Panc1 (cell line): Measurements from ENCODE around the gene ARID5B. TPM values are rescaled to one million over a fixed set of nuclear protein-coding genes. Genes with fewer than 3 reads are reported as not detected.

ENCODE experiments used
- ATAC-seq: fragments of 200-7000 bp; cut with Tn5 transposase; 2 replicates; pipeline ENCODE4 v1.9.1; 2020; ENCODE audit warnings: mild to moderate bottlenecking, moderate library complexity
- BruUV-seq: library from RNA; stranded (reverse); fragments of 400-500 nt; replicated peaks from 2 replicates; lab custom pipeline; 2021; lab: Mats Ljungman, UMichigan
- CTCF ChIA-PET: fragments of 300-600 bp; sonication (Branson Sonifier 250); formaldehyde crosslinking; loops from one replicate; lab custom pipeline; 2022; ENCODE audit warnings: antibody characterized with exemption; lab: Charles Lee
- POLR2A ChIA-PET: fragments of 300-600 bp; sonication (Branson Sonifier 250); formaldehyde crosslinking; loops from one replicate; lab custom pipeline; 2022; ENCODE audit warnings: antibody characterized with exemption; lab: Charles Lee
- DNase-seq: peaks from one replicate; pipeline ENCODE4 v3.0.0-alpha.2; 2010; ENCODE audit warnings: low read depth, low spot score
- H3K27ac ChIP-seq: 2 replicates; pipeline ENCODE4 v1.5.1; 2011; ENCODE audit warnings: mild to moderate bottlenecking, low read length, inconsistent platforms
- H3K27me3 ChIP-seq: fragments of 200-500 bp; sonication (Bioruptor generic); 2 replicates; pipeline ENCODE4 v1.6.0; 2014; ENCODE audit warnings: low read length, inconsistent platforms; ENCODE audit not compliant: control insufficient read depth, insufficient read depth
- H3K36me3 ChIP-seq: fragments of 200-500 bp; sonication (Bioruptor generic); 2 replicates; pipeline ENCODE4 v1.5.1; 2014; ENCODE audit warnings: inconsistent platforms, mild to moderate bottlenecking, low read length, moderate library complexity; ENCODE audit not compliant: control insufficient read depth, insufficient read depth
- H3K4me1 ChIP-seq: 2 replicates; pipeline ENCODE4 v1.5.1; 2011; ENCODE audit warnings: inconsistent platforms, mild to moderate bottlenecking, low read length, moderate library complexity; ENCODE audit not compliant: control insufficient read depth, insufficient read depth
- H3K4me3 ChIP-seq, 2 experiments: 2 replicates each; pipeline ENCODE4 v1.5.1; 2011 to 2012; ENCODE audit warnings: low read depth in 2 of 2, low read length in 2 of 2, mild to moderate bottlenecking in 2 of 2, inconsistent platforms in 1 of 2, moderate library complexity in 1 of 2
- H3K9me3 ChIP-seq: fragments of 200-500 bp; sonication (Bioruptor generic); 2 replicates; pipeline ENCODE4 v1.5.1; 2014; ENCODE audit warnings: low read depth, mild to moderate bottlenecking, inconsistent platforms, low read length, moderate library complexity; ENCODE audit not compliant: control insufficient read depth, insufficient read depth
- CTCF ChIP-seq: fragments of 450-650 bp; IDR thresholded peaks from 2 replicates; pipeline ENCODE4 v1.5.1; 2017; ENCODE audit warnings: mild to moderate bottlenecking
- POLR2AphosphoS5 ChIP-seq: IDR thresholded peaks from 2 replicates; pipeline ENCODE4 v1.6.1; 2012; ENCODE audit warnings: mild to moderate bottlenecking, low read depth, low read length, moderate library complexity
- REST ChIP-seq, 2 experiments: IDR thresholded peaks; 2 replicates each; pipeline ENCODE4 v1.6.1; 2011 to 2012; ENCODE audit warnings: low read depth in 2 of 2, control low read depth in 1 of 2, low read length in 1 of 2, mild to moderate bottlenecking in 1 of 2, moderate library complexity in 1 of 2; ENCODE audit not compliant: insufficient read depth in 1 of 2
- SIN3A ChIP-seq: IDR thresholded peaks from 2 replicates; pipeline ENCODE4 v1.6.1; 2012; ENCODE audit warnings: low read depth, mild to moderate bottlenecking, low read length, moderate library complexity, borderline replicate concordance; ENCODE audit not compliant: insufficient read depth
- TCF7L2 ChIP-seq: IDR thresholded peaks from 2 replicates; pipeline ENCODE4 v1.6.1; 2011; ENCODE audit warnings: mild to moderate bottlenecking, low read depth, low read length, inconsistent platforms
- in situ Hi-C: cut with HindIII; loops from 2 replicates; pipeline ENCODE4 v1.10.0; 2016; ENCODE audit warnings: low sequenced_read_pairs, low pct_unique_long_range_greater_than_20kb
- intact Hi-C: fragments of 100-400 bp; cut with micrococcal nuclease; formaldehyde crosslinking; loops from one replicate; pipeline ENCODE4 v1.10.0; 2022; ENCODE audit not compliant: unreplicated experiment
- total RNA-seq: library from RNA; stranded (reverse); gene quantifications from one replicate; pipeline ENCODE4 v1.2.1, GENCODE V29; 2021; ENCODE audit not compliant: unreplicated experiment

ARID5B gene
- total RNA-seq, 1 experiment from 2014 or later: 22.7 TPM

- no TSS peak for BruUV-seq
- no peak for TF ChIP-seq REST (IDR thresholded peaks at IDR 0.05; ENCODE audit: insufficient read depth in 1 of 2, low read depth in 2 of 2, low read length in 1 of 2)
- no peak for TF ChIP-seq TCF7L2
- TF ChIP-seq POLR2AphosphoS5: no peak
- no peak for TF ChIP-seq SIN3A
- no peak for TF ChIP-seq CTCF
Measured at GRCh38 chr10:61894133-61894532, 7.4 kb upstream of the ARID5B start.

GRCh38 chr10:61895898-61896600, 5.5 kb upstream of the ARID5B start:
- DNase-seq (no peak), ATAC-seq (no peak)
- intact Hi-C loops: loop anchor here (5.0 kb wide), 1 partner anchor 144 kb away; no protein-coding TSS in a partner anchor
- Histone ChIP-seq H3K4me3 (no peak overlapping the region), H3K36me3 (no peaks in the 10 kb centered on the region; the same call in 1 of the 2 replicates), H3K9me3 (peaks cover 3% of the 10 kb centered on the region; the same call in 1 of the 2 replicates), H3K27ac (peak overlapping the region; percentile 100), H3K27me3 (no peaks in the 10 kb centered on the region), H3K4me1 (peaks cover 41% of the 10 kb centered on the region)
- no TSS peak for BruUV-seq
- no peak for TF ChIP-seq REST (IDR thresholded peaks at IDR 0.05; ENCODE audit: insufficient read depth in 1 of 2, low read depth in 2 of 2, low read length in 1 of 2)
- TF ChIP-seq CTCF: no peak
- TF ChIP-seq TCF7L2: no peak
- no peak for TF ChIP-seq POLR2AphosphoS5
- TF ChIP-seq SIN3A: no peak
- CTCF ChIA-PET: interaction anchor here (0.6 to 1.1 kb wide), 3 partner anchors 14 to 690 kb away, joined by 3 to 4 read pairs (median 3); no protein-coding TSS in a partner anchor
- POLR2A ChIA-PET: interaction anchor here (0.5 to 0.6 kb wide), 2 partner anchors 34 to 305 kb away, joined by 3 read pairs; no protein-coding TSS in a partner anchor
- in situ Hi-C loops: no loop called here

More at GRCh38 chr10:61894133-61894532, 7.4 kb upstream of the ARID5B start:
- Histone ChIP-seq H3K36me3 (no peaks in the 10 kb centered on the region), H3K27ac (peak overlapping the region; percentile 44), H3K4me1 (peaks cover 32% of the 10 kb centered on the region), H3K4me3 (no peak overlapping the region), H3K9me3 (peaks cover 3% of the 10 kb centered on the region; the same call in 1 of the 2 replicates), H3K27me3 (no peaks in the 10 kb centered on the region)
- ChIA-PET CTCF (no interaction called here), POLR2A (no interaction called here)
- intact Hi-C loops (no loop called here), in situ Hi-C loops (no loop called here)
- DNase-seq: no peak
- ATAC-seq: no peak
